MCF 10A (cell line): ENCODE measurements around the gene EXD3. TPM values are rescaled to one million over a fixed set of nuclear protein-coding genes. Genes with fewer than 3 reads are reported as not detected.

Experiments
- BruUV-seq: library from RNA; stranded (reverse); fragments of 400-500 nt; replicated peaks from 2 replicates; lab custom pipeline; 2021; lab: Mats Ljungman, UMichigan
- CTCF ChIA-PET: fragments of 300-600 bp; sonication (Branson Sonifier 250); formaldehyde crosslinking; extraction: SDS; loops from one replicate; lab custom pipeline; 2021; ENCODE audit warnings: antibody characterized with exemption, inconsistent platforms; lab: Yijun Ruan, JAX
- POLR2A ChIA-PET: fragments of 300-600, 350-650 bp; sonication (Branson Sonifier 250); formaldehyde crosslinking; extraction: SDS; loops from one replicate; lab custom pipeline; 2020; ENCODE audit warnings: antibody characterized with exemption, inconsistent platforms; lab: Yijun Ruan, JAX
- DNase-seq: peaks from one replicate; pipeline ENCODE4 v3.0.0-alpha.2; 2018; ENCODE audit not compliant: unreplicated experiment
- H3K27ac Mint-ChIP-seq: one replicate; pipeline ENCODE4 v1.8.0; 2022; ENCODE audit warnings: mild to moderate bottlenecking, low read depth, mixed read lengths; ENCODE audit not compliant: unreplicated experiment
- H3K27me3 Mint-ChIP-seq: one replicate; pipeline ENCODE4 v1.8.0; 2022; ENCODE audit warnings: mixed read lengths; ENCODE audit not compliant: insufficient read depth, unreplicated experiment
- H3K36me3 Mint-ChIP-seq: one replicate; pipeline ENCODE4 v1.8.0; 2022; ENCODE audit warnings: mild to moderate bottlenecking, moderate library complexity, mixed read lengths; ENCODE audit not compliant: insufficient read depth, unreplicated experiment
- H3K4me1 Mint-ChIP-seq: one replicate; pipeline ENCODE4 v1.8.0; 2022; ENCODE audit warnings: mixed read lengths; ENCODE audit not compliant: insufficient read depth, unreplicated experiment
- H3K4me3 Mint-ChIP-seq: one replicate; pipeline ENCODE4 v1.8.0; 2022; ENCODE audit warnings: mild to moderate bottlenecking, moderate library complexity, mixed read lengths; ENCODE audit not compliant: unreplicated experiment
- H3K9me3 Mint-ChIP-seq: one replicate; pipeline ENCODE4 v1.8.0; 2022; ENCODE audit warnings: mixed read lengths; ENCODE audit not compliant: unreplicated experiment
- intact Hi-C: fragments of 100-400 bp; cut with micrococcal nuclease; formaldehyde crosslinking; loops from 2 replicates; pipeline ENCODE4 v1.14.1; 2022
- total RNA-seq: library from RNA; stranded (reverse); gene quantifications from 2 replicates; pipeline ENCODE4 v1.2.3, GENCODE V29; 2022
- TF ChIP-seq, protein P1 (sequence below): fragments of 200-600 bp; IDR thresholded peaks from one replicate; pipeline ENCODE4 v1.8.0; 2022; ENCODE audit warnings: antibody characterized with exemption, mild to moderate bottlenecking; ENCODE audit not compliant: unreplicated experiment

EXD3 gene
- total RNA-seq, 1 experiment from 2014 or later = 17.1 TPM

DNA sequence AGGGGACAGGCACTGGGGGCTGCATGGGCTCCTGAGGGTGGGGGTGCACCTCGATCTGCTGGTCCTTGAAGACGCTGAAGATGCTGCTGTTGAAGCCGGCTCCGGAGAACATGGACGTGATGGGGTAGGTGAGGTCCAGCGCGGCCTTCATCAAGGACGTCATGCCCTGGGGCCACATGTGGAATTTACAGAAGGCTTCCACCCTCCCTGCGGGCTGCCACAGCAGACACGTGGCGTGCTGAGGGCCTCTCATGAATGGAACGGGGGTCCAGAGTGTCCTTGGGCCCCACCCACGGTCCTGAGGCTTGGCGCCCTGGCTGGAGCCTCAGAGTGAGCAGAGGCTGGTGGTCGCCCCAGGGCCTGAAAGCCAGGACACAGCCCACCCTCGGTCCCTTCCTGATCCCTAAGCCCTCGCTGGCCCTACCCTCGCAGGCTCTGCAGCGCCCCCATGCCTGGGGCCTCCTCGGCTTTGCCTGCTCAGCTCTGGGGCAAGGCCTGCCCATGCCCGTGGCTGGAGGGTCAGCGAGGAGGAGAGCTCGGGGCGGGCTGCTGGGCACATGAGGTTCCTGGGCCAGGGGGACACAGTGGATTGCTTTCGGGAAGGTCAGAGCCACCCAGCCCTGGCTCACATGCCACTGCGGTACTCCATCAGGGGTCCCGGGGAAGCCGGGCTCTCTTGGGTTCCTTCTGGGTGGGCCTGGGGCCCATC lies 41.5 kb upstream of the EXD3 start:
- no peaks in the 10 kb centered on the region for H3K4me1 Mint-ChIP-seq
- H3K36me3 Mint-ChIP-seq = no peaks in the 10 kb centered on the region
- TF ChIP-seq, protein P1, sequence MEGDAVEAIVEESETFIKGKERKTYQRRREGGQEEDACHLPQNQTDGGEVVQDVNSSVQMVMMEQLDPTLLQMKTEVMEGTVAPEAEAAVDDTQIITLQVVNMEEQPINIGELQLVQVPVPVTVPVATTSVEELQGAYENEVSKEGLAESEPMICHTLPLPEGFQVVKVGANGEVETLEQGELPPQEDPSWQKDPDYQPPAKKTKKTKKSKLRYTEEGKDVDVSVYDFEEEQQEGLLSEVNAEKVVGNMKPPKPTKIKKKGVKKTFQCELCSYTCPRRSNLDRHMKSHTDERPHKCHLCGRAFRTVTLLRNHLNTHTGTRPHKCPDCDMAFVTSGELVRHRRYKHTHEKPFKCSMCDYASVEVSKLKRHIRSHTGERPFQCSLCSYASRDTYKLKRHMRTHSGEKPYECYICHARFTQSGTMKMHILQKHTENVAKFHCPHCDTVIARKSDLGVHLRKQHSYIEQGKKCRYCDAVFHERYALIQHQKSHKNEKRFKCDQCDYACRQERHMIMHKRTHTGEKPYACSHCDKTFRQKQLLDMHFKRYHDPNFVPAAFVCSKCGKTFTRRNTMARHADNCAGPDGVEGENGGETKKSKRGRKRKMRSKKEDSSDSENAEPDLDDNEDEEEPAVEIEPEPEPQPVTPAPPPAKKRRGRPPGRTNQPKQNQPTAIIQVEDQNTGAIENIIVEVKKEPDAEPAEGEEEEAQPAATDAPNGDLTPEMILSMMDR = no peak
- ChIA-PET POLR2A (no interaction called here), CTCF (interaction anchor here (0.6 kb wide), 1 partner anchor 137 kb away, joined by 3 read pairs; no protein-coding TSS in a partner anchor)
- BruUV-seq = no TSS peak
- no peak for DNase-seq
- H3K27me3 Mint-ChIP-seq = peaks cover 13% of the 10 kb centered on the region
- H3K9me3 Mint-ChIP-seq = no peaks in the 10 kb centered on the region
- H3K4me3 Mint-ChIP-seq = no peak overlapping the region
- intact Hi-C loops = no loop called here
- no peak overlapping the region for H3K27ac Mint-ChIP-seq

DNA sequence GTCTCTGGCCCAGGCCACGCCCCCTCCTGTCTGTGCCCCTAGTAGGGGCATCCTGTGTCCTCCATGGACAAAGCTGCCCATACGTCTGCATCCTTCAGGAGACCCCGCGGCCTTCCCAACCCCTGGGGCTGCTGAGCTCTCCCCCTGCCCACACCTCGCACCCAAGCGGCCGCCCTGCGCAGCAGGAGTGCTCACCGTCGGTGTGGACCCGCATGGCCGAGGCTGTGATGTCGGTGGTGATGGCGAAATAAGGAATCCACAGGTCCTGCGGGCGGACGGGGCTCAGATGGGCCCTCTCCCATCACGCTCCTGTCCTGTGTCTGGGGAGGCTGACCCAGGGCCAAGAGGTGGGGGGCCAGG lies 40.9 kb upstream of the EXD3 start:
- TF ChIP-seq, protein P1 = no peak
- peaks cover 12% of the 10 kb centered on the region for H3K27me3 Mint-ChIP-seq
- POLR2A ChIA-PET = interaction anchor here (1.2 kb wide), 1 partner anchor 16 kb away, joined by 3 read pairs; no protein-coding TSS in a partner anchor
- CTCF ChIA-PET = no interaction called here
- no peak overlapping the region for H3K4me3 Mint-ChIP-seq
- H3K36me3 Mint-ChIP-seq = no peaks in the 10 kb centered on the region
- intact Hi-C loops = no loop called here
- DNase-seq = no peak
- no peaks in the 10 kb centered on the region for H3K9me3 Mint-ChIP-seq
- H3K4me1 Mint-ChIP-seq = no peaks in the 10 kb centered on the region
- no TSS peak for BruUV-seq
- H3K27ac Mint-ChIP-seq = no peak overlapping the region

DNA sequence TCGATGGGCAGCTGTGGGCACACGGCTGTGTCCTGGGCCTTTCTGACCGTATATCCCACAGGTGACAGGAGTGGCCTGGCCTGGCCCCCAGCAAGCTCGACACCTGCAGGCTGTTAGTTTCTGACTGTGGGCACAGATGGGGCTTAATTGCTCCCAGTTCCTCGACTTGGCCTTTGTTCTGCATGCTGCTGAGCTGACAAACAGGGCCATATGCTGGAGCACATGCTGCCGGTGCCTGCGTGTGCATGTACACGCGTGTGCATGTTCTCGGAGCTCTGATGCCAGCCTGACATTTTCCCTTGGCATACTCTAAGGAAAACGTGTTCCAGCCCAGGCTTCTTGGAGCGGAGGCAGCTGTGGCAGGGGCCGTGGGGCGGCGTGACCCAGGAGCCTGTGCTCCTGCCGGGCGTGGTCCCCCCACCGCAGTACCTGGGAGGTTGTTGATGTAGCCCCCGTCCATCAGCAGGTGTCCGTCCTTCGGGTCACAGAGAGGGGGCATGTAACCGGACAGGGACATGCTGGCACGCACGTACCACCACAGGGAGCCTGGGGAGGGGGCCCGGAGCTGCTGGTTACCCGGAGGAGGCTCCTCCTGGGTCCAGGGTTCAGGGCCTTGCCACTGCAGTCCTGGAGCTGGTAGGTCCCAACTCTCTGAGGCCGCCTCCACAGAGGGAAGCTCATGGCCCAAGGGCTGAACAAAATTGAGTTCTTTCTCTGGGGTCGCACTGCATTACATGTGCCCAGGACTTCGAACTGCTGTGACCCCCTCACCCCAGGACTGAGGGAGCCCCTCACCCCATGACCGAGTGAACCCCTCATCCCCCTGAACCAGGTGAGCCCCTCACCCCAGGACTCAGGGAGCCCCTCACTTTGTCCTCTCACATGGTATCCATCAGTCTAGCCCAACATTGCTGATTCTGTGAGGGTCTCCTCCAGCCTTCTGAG lies 40.3 kb upstream of the EXD3 start:
- Mint-ChIP-seq H3K36me3 (no peaks in the 10 kb centered on the region), H3K27ac (no peak overlapping the region), H3K4me3 (no peak overlapping the region), H3K27me3 (peaks cover 12% of the 10 kb centered on the region), H3K9me3 (no peaks in the 10 kb centered on the region), H3K4me1 (no peaks in the 10 kb centered on the region)
- ChIA-PET POLR2A (interaction anchor here (1.2 kb wide), 1 partner anchor 17 kb away, joined by 3 read pairs; no protein-coding TSS in a partner anchor), CTCF (interaction anchor here (0.6 to 0.7 kb wide), 3 partner anchors 40 to 72 kb away, joined by 3 read pairs; no protein-coding TSS in a partner anchor)
- no TSS peak for BruUV-seq
- DNase-seq = no peak
- intact Hi-C loops = no loop called here
- TF ChIP-seq, protein P1 = no peak
